GM21717 (cell line): ENCODE results near the gene RSPH4A.
"Not testable (repeated sequence)": the region's sequence is repeated elsewhere in the genome, so short reads cannot be mapped to it uniquely, and the experiment has no call there.

ENCODE experiments used
- ATAC-seq: cut with Tn5 transposase; IDR thresholded peaks from one replicate; pipeline ENCODE4 v1.9.1; 2021; ENCODE audit warnings: mild to moderate bottlenecking, moderate library complexity; ENCODE audit not compliant: unreplicated experiment

Gene RSPH4A

GRCh38 chr6:116615937-116616736, at the start of gene RSPH4A:
TSS of gene RSPH4A (plus strand) at chr6:116616479. CDS start at chr6:116616624, 145 bp downstream.
- peak; percentile 100 for ATAC-seq

GRCh38 chr6:116568111-116568510, 48.2 kb upstream of the RSPH4A start:
- ATAC-seq, result no peak

DNA sequence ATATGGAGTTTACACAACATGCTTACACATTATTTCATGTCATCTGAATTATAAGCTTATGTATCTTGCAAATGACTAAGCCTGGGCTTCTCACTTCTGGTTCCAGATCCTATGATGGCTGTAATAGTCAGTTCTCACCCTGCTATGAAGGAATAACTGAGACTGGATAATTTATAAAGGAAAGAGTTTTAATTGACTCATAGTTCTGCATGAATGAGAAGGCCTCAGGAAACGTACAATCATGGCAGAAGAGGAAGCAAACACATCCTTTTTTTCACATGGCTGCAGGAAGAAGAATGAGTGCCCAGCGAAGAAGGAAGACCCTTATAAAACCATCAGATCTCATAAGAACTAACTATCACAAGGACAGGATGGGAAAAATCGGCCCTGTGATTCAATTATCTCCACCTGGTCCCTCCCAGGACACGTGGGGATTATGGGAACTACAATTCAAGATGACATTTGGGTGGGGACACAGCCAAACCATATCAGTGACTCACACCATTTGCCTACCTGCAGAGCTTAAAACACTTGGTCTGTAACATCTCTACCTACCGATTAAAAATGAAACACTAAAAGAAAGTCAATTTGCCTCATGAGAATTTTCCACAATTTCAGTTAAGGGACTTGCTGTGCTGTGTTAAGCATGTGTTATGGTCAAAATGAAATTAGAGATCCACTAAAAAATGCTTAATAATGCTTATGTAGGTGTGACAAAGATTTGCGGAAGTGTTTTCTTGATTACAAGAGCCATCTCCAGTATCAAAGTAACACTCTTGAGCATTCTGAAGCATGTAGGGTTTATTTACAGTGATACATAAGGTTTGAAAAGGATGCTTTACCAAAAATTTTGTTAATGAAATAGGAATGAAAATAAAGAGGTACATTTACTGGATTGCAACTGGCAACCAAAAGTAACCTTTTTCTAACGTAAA, 47.2 kb upstream of the RSPH4A start:
- no peak for ATAC-seq

DNA sequence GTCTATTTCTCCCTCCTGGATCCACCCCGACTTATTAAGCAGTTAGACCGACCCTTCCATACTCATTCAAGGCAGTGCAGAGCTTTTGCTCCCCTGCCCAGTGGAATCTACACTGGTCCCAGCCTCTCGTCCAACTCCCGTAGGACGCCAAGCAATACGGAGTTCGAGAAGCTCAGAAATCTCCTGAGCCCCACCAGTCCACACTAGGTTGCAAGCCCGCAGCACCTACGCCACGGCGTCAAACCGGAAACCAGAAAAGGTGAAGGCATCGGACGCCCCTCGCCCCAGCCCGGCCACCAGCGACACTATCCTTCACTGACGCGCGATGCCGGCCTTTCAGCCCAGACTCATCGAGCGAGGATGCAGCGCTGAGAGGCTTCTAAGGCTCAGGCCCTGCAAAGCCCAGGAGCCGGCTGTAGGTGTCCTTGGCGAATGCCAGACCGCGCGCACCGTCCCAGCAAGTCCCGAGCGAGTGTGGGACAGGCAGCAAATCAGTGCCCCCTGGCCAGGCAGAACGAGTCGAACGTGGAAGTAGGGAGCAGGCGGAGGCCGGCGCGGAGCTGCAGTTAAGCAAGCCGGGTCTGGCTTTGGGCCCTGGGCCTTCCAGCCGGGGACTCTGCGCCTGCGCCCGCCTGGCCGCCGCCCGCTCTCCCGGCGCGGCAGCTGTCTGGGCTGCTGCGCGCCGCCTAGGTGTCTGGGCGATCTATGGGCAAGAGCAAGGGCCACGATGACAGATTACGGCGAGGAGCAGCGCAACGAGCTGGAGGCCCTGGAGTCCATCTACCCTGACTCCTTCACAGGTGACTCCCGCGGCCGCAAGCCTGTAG, 45.2 kb upstream of the RSPH4A start, which contains the start of gene RWDD1:
TSS of gene RWDD1 (plus strand) at position 649 of the 827 bp plus-strand sequence. CDS start at position 728, 79 bp downstream.
- peak; percentile 98 for ATAC-seq

- no peak for ATAC-seq
These were observed 44.6 kb upstream of the RSPH4A start for GRCh38 chr6:116571683-116572000.

- no peak for ATAC-seq
These were observed 44.1 kb upstream of the RSPH4A start for GRCh38 chr6:116572162-116572561.

GRCh38 chr6:116575227-116575626, 41.1 kb upstream of the RSPH4A start:
- ATAC-seq, result no peak

DNA sequence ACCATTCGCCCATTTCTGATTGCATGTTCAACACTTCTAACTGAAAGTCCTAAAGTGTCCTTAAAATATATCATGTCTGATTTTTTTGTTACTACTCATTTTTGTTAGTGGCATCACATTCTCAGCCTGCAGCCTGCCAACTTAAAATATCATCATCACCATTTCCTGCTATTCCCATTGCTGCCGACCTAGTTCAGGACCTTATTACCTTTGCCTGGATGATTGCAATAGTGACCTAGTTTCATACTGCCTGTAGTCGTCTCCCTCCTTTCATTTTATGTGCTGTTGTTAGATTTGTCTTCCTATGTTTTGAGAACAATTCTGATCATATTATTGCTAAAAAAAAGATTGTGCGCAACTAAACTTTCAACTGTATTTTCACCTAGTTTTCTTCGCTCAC, 38.8 kb upstream of the RSPH4A start:
- no peak for ATAC-seq

DNA sequence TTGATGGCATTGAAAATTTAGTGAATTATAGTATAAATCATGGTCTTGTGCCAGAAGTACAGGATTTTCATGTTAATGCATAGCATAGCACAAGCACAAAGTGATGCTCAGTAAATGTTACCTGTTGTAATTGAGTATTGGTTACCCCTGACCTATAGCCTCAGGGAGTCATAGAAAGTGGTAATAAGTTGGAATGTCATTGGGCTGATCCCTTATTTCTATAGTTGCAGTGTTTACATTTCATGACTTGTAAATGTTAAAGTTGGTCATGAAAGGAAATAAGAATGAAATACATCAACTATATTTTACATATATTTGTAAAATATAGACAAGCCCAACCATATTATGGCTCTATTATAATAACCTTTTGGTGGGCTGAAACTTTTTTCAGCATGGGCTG, 37.9 kb upstream of the RSPH4A start:
- ATAC-seq, result no peak

- no peak for ATAC-seq
These were observed 37.1 kb upstream of the RSPH4A start for GRCh38 chr6:116579143-116579542.

- ATAC-seq, result no peak
These were observed 36.1 kb upstream of the RSPH4A start for GRCh38 chr6:116580198-116580597.

GRCh38 chr6:116586276-116586675, 30.0 kb upstream of the RSPH4A start:
- no peak for ATAC-seq

DNA sequence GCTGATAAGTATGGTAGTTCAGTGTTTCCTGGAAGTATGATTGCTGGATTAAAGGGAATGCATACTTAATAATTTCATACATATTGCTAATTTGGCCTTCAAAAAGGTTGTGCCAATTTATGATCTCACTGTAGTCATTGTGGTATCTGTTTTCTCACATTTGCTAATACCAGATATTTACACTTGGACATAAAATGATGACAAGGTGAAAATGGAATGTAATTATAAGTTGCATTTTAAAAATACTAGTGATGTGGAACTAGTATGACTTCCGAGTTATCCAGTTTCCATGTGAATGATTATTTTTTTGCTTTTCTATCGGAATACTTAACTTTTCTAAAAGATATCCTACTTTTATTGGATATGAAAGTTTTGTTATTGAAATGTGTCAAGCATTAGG, 29.5 kb upstream of the RSPH4A start:
- ATAC-seq, result no peak

DNA sequence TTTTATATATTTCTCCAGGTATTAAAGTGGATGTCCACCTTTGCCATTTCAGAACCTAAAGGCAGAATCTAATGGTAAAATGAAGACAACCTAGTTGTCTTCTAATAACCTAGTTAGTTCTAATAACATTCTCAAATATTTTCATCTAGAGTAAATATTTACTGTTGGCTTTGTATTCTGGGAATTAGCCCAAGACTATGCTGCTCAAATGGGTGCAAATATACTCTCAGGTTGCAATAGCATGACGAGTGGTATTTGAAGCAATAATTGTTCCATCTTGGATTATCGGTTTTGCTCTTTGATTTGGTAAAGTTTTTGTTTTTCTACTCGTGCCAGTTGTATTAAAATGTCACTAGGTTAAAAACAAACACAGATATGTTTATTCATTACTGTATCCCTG, 21.0 kb upstream of the RSPH4A start:
- no peak for ATAC-seq

DNA sequence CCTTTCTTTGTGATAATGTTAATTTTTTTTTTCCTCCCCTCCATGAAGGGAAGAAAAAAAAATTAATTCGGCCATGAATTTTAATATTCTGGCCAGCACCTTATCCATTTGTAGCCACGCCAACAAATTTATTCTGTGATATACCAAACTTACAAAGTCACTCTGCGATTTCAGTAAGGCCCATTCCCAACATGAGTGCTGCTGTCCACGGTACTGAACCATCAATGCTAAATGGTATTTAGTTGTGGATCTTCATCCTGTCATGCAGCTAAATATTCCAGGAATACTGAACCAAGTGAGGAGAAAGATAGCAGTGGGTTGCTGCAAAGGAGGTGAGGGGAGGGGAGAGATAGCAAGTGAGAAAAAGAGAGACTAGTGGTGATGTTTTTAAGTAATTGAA, 19.5 kb upstream of the RSPH4A start:
- ATAC-seq, result no peak

DNA sequence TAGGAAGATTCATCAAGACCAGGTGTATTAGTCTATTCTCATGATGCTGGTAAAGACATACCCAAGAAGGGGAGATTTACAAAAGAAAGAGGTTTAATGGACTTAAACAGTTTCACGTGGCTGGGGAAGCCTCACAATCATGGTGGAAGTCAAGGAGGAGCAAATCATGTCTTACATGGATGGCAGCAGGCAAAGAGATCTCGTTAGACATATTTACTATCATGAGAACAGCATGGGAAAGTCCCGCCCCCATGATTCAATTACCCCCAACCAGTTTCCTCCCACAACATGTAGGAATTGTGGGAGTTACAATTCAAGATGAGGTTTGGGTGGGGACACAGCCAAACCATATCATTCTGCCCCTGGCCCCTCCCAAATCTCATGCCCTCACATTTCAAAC, 12.4 kb upstream of the RSPH4A start:
- not testable (repeated sequence) for ATAC-seq

DNA sequence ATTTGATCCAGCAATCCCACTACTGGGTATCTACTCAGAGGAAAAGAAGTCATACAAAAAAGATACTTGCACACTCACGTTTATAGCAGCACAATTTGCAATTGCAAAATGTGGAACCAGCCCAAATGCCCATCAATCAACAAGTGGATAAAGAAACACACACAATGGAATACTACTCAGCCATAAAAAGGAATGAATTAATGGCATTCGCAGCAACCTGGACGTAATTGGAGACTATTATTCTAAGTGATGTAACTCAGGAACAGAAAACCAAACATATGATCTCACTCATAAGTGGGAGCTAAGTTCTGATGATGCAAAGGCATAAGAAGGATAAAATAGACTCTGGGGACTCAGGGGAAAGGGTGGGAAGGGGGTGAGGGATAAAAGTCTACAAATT, 11.4 kb upstream of the RSPH4A start:
- not testable (repeated sequence) for ATAC-seq

GRCh38 chr6:116605935-116606334, 10.3 kb upstream of the RSPH4A start:
- no peak for ATAC-seq

GRCh38 chr6:116611056-116611455, 5.2 kb upstream of the RSPH4A start:
- no peak for ATAC-seq

- ATAC-seq, result peak; percentile 31
These were observed 416 bp downstream of the RSPH4A start for GRCh38 chr6:116616737-116617053.
